ENCODE data around the gene G3BP1.
A peak's percentile ranks its signal among the peaks of the same experiment; 100 is the strongest.
"Not testable (repeated sequence)": the region's sequence is repeated elsewhere in the genome, so short reads cannot be mapped to it uniquely, and the experiment has no call there.

The G3BP1 gene

DNA sequence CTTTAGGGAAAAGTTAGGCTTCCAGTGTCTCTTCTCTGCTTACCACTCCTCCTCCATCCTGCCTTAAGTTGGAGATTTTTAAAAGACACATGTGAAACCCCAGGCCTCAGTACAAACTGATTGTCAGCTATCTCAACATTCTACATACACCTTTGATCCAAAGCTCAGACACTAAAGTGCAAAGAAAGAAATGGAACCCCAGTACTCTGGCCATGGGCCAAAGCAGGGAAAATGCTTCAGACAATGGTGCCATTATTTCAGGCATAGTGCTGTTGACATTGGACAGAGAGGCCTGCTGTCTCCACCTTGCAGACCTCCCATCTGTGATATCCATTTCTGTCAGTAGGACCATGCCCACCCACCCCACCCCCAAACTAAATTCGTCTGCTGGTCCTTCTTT is 49.1 kb downstream of the G3BP1 start:
- Mint-ChIP-seq H3K27me3 (no peaks in the 10 kb centered on the region), H3K4me3 (no peak overlapping the region), H3K4me1 (no peaks in the 10 kb centered on the region), H3K36me3 (peaks cover 12% of the 10 kb centered on the region), H3K9me3 (no peaks in the 10 kb centered on the region), H3K27ac (no peak overlapping the region)
- CTCF ChIA-PET, result no interaction called here
- DNase-seq, result no peak

DNA sequence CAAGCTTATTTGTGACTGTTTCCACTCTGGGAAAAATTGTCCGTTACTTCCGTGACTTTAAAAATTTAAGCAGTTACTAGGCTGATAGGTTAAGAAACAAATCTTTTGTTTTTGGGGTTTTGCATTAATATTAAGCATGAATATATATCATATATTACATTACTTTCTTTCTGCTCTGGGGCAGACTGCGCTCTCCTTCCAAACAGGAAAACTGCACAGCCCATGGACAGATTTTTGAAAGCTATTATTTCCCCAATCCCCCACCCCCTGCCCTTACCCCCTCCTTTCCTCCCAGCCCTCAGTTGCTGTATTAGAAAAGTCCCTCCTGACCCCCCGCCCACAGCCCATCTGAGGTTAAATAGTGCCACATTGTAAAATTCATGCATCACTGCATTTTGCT is 50.4 kb downstream of the G3BP1 start:
- Mint-ChIP-seq H3K9me3 (no peaks in the 10 kb centered on the region), H3K36me3 (peaks cover 5% of the 10 kb centered on the region), H3K4me3 (no peak overlapping the region), H3K4me1 (no peaks in the 10 kb centered on the region), H3K27me3 (no peaks in the 10 kb centered on the region), H3K27ac (no peak overlapping the region)
- CTCF ChIA-PET, result interaction anchor here (0.9 kb wide), 1 partner anchor 321 kb away, joined by 3 read pairs; no protein-coding TSS in a partner anchor
- no peak for DNase-seq

DNA sequence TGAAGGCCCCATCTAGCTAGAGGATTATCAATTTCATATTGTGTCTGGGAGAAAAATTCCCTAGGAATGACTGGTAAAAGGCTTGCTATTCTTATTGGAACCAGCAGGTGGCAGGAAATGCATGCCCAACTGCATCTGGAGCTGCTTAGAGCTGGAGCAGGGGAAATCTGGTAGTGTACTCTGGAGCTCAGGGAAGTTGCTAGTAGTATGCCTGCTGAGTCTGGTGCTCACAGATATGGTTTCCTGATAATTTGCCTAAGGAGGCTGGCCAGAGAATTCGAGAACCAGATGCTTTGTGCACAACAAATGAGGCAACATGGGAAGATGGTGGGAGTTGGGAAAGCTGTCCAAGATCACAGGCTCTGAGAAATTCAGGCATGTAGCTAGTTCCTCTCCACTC is 53.7 kb downstream of the G3BP1 start:
- CTCF ChIA-PET, result interaction anchor here (0.7 to 8.3 kb wide), 16 partner anchors 9 to 682 kb away, joined by 3 to 168 read pairs (median 4); partner anchors contain the start of gene GLRA1
- Mint-ChIP-seq H3K4me1 (peaks cover 5% of the 10 kb centered on the region), H3K36me3 (peaks cover 8% of the 10 kb centered on the region), H3K27me3 (no peaks in the 10 kb centered on the region), H3K27ac (no peak overlapping the region), H3K4me3 (no peak overlapping the region), H3K9me3 (no peaks in the 10 kb centered on the region)
- peak; percentile 52 for DNase-seq

DNA sequence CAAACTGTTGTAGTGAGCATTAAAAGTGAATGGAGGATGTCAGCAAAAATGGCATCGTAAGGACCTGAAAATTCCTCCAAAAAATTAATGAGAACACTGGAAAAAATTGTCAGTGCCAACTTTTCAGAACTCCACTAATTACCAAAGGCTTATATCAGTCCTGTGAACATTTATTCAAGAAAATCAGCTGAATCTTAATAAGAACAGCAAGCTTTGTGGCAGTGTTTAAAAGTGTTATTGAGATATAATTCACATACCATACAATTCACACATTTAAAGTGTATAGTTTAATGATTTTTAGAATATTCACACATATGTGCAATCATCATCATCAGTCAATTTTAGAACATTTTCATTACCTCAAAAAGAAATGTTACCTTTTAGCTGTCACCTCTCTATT is 57.6 kb downstream of the G3BP1 start:
- Mint-ChIP-seq H3K4me3 (no peak overlapping the region), H3K27me3 (no peaks in the 10 kb centered on the region), H3K27ac (no peak overlapping the region), H3K4me1 (peaks cover 20% of the 10 kb centered on the region), H3K36me3 (peaks cover 30% of the 10 kb centered on the region), H3K9me3 (peaks cover 29% of the 10 kb centered on the region)
- CTCF ChIA-PET, result interaction anchor here (0.6 to 8.3 kb wide), 4 partner anchors 268 to 678 kb away, joined by 3 to 168 read pairs (median 3); no protein-coding TSS in a partner anchor
- no peak for DNase-seq

DNA sequence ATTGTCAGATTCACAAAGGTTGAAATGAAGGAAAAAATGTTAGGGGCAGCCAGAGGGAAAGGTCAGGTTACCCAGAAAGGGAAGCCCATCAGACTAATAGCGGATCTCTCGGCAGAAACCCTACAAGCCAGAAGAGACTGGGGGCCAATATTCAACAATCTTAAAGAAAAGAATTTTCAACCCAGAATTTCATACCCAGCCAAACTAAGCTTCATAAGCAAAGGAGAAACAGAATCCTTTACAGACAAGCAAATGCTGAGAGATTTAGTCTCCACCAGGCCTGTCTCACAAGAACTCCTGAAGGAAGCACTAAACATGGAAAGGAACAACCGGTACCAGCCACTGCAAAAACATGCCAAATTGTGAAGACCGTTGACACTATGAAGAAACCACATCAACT is 61.1 kb downstream of the G3BP1 start:
- H3K27me3 Mint-ChIP-seq, CTCF ChIA-PET, H3K27ac Mint-ChIP-seq, H3K4me3 Mint-ChIP-seq, DNase-seq: not testable (repeated sequence)
- Mint-ChIP-seq H3K36me3 (peaks cover 25% of the 10 kb centered on the region), H3K9me3 (peaks cover 50% of the 10 kb centered on the region), H3K4me1 (peaks cover 20% of the 10 kb centered on the region)

DNA sequence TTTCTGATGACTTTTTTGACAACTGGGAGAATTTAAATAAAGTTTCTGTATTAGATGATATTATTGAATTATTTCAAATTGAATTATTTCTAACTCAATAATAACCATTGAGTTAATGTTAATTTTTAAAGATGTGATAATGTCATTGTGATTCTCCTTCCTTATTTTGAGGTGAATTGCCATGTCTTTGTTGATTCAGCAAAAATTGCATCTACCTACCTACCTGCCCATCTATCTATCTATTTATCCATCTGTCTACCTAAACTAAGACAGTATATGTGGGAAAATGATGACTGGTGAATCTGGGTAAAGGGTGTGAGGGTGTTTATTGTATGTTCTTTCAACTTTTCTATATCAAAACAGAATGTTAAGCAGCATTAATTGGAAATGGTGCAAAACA is 75.0 kb downstream of the G3BP1 start:
- DNase-seq, result no peak
- no peak overlapping the region for H3K4me3 Mint-ChIP-seq
- H3K27ac Mint-ChIP-seq, result no peak overlapping the region
- H3K9me3 Mint-ChIP-seq, result no peaks in the 10 kb centered on the region
- peaks cover 5% of the 10 kb centered on the region for H3K27me3 Mint-ChIP-seq
- H3K4me1 Mint-ChIP-seq, result no peaks in the 10 kb centered on the region
- H3K36me3 Mint-ChIP-seq, result no peaks in the 10 kb centered on the region
- CTCF ChIA-PET, result no interaction called here

DNA sequence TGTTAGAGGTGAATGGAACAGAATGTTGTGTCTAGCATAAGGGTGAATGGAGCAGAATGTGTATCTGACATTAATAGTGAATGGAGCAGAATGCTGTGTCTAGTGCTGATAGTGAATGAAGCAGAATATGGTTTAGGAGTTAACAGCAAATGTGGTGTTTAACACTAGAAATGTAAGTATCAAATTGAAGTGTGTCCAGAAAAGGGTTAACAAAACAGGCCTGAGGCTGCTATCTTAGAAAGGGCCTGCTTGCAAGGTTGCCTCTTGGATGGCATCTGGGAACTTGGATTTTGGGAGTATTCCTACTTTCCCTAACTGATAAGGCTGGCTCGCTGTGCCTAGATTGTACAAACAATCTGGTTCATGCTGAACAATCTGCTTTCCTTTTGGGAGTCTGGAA is 76.1 kb downstream of the G3BP1 start:
- DNase-seq, result no peak
- Mint-ChIP-seq H3K27ac (no peak overlapping the region), H3K4me3 (no peak overlapping the region), H3K4me1 (no peaks in the 10 kb centered on the region), H3K36me3 (no peaks in the 10 kb centered on the region), H3K9me3 (no peaks in the 10 kb centered on the region), H3K27me3 (peaks cover 5% of the 10 kb centered on the region)
- CTCF ChIA-PET, result no interaction called here

DNA sequence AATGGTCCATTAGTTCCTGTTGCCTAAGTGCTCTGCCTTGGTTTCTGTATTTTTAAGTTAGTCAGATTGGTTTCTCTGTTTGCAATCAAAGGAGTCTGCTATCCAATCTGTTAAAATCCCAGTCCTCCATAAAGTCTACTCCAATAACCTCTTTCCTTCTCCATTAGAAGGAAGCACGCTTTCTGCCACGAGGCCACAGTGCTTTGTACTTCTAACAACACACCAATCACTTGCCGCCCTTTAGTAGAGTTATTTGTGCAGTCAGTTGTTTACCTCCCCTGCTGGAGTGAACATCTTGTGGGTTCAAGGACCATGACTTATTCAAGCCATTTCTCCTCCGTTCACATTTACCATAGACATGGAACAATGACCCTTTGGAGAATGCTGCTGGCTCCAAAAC is 83.9 kb downstream of the G3BP1 start:
- no peaks in the 10 kb centered on the region for H3K9me3 Mint-ChIP-seq
- peaks cover 4% of the 10 kb centered on the region for H3K27me3 Mint-ChIP-seq
- H3K36me3 Mint-ChIP-seq, result no peaks in the 10 kb centered on the region
- no peaks in the 10 kb centered on the region for H3K4me1 Mint-ChIP-seq
- CTCF ChIA-PET, result interaction anchor here (0.5 kb wide), 1 partner anchor 209 kb away, joined by 3 read pairs; no protein-coding TSS in a partner anchor
- no peak overlapping the region for H3K27ac Mint-ChIP-seq
- DNase-seq, result no peak
- H3K4me3 Mint-ChIP-seq, result no peak overlapping the region

DNA sequence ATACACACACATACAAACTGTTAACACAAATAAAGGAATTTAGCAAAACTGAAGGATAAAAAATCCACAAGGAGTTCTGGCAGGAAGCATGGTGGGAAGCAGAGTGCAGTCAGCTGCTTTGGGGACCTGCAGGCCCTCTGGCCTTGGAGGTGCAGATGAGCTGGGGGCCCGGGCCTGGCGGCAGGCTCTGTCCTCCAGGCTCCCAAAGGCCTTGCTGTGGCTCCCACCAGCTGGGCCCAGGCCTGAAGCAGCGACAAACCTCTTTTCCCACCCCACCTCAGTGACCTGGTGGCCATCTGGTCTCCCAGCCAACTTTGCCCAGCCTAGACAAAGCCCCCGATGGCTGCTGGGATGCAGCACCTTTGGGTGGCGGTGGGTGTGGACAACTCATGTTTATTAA is 85.1 kb downstream of the G3BP1 start:
- Mint-ChIP-seq H3K9me3 (no peaks in the 10 kb centered on the region), H3K4me3 (no peak overlapping the region), H3K27ac (no peak overlapping the region), H3K36me3 (no peaks in the 10 kb centered on the region), H3K27me3 (peaks cover 4% of the 10 kb centered on the region), H3K4me1 (no peaks in the 10 kb centered on the region)
- CTCF ChIA-PET, result no interaction called here
- no peak for DNase-seq

DNA sequence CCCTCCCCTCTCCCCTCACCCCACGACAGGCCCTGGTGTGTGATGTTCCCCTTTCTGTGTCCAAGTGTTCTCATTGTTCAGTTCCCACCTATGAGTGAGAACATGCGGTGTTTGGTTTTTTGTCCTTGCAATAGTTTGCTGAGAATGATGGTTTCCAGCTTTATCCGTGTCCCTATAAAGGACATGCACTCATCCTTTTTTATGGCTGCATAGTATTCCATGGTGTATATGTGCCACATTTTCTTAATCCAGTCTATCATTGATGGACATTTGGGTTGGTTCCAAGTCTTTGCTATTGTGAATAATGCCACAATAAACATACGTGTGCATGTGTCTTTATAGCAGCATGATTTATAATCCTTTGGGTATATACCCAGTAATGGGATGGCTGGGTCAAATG is 89.1 kb downstream of the G3BP1 start:
- H3K27me3 Mint-ChIP-seq, H3K36me3 Mint-ChIP-seq, H3K27ac Mint-ChIP-seq, CTCF ChIA-PET, DNase-seq, H3K4me1 Mint-ChIP-seq, H3K9me3 Mint-ChIP-seq, H3K4me3 Mint-ChIP-seq: not testable (repeated sequence)

All from activated naive CD4-positive, alpha-beta T cell treated with anti-CD3 and anti-CD28 coated beads, Interleukin-2, amount 10 ng/mL, durations not matched to agents 7 days and 5 days (primary cell).